Measurements from ENCODE around the gene HS2ST1. TPM values are rescaled to one million over a fixed set of nuclear protein-coding genes. Genes with fewer than 3 reads are reported as not detected.
"Not testable (repeated sequence)": the region's sequence is repeated elsewhere in the genome, so short reads cannot be mapped to it uniquely, and the experiment has no call there.

HS2ST1 gene
- total RNA-seq, 1 donor from 2014 or later, result 17.1 TPM

DNA sequence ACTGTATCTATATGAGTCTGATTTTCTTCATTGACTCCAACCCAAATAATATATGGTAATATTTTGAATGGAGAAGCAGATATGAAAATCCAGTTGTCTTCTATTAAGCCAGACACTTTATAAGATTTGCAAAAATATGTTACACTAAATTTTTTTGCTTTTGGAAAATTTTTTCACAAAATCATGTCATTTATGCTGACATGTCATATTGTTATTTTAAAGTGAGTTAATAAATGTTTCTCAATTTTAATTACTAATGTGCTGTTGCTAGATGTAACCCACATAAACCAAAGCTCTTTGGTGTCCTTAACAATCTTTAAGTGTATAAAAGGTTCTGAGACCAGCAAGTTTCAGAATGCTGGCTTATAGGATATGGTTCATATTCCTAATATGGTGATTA, 142.5 kb downstream of the HS2ST1 start:
- intact Hi-C loops (cut with micrococcal nuclease), result no loop called here

DNA sequence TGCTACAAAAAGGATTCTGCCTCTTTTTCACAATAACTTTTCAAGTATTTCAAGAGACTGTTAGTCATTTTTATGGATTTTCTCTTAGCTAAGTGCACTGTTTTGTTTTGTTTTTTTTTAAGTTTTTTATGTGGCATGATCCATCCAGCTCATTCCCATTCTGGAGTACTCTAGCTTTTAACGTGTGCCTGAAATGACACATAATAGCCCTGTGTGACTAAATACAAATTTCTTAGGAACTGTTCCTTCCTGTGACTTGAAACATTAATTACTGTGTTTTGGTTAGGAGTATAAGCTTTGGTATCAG, 143.9 kb downstream of the HS2ST1 start:
- intact Hi-C loops (cut with micrococcal nuclease), result no loop called here

DNA sequence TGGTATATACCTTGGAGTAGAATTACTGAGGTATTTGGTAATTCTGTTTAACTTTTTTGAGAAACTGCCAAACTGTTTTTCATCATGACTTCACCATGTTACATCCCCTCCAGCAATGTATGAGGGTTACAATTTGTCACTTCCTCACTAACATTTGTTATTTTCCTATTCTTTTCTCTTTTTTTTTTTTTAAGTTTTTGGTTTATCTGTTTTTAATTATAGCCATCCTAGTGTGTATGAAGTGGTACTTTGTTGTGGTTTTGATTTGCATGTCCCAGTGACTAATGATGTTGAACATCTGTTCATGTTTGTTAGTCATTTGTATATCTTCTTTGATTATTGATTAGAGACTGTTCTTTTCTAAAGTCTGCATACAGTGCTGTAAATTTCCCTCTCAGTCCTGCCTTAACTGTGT, 147.3 kb downstream of the HS2ST1 start:
- intact Hi-C loops (cut with micrococcal nuclease), result no loop called here

DNA sequence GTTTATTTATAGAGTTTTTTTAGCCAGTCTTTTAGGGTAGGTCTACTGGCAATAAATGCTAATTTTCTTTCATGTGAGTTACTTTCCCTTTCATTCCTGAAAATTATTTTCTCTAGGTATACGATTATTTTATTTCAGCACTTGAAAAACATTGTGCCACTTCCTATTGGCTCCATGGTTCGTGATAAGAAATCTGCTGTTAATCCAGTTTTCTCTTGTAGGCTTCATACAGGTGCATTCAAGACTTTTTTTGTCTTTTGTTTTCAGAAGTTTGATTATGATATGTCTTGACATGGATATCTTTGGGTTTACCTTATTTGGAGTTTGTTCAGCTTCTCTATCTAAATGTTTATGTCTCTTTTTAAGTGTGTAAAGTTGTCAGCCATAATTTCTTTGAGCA, 148.3 kb downstream of the HS2ST1 start:
- intact Hi-C loops (cut with micrococcal nuclease), result no loop called here

DNA sequence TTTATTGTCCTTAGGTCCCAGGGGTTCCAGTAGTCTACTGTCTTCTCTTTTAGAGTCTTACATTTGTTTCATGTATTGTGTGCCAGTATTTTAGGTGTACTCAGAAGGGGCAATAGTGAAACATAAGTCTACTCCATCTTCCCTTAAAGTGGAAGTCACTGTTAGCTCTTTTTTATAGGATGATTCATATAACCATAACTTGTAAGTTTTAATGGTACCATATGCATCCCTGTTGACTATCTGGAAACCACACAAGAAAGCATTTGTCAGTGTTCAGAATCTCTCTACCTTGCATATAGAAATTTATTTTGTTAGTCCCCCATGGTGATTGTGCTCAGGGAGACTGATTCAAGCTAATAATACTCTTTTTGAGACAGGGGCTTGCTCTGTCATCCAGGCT, 149.9 kb downstream of the HS2ST1 start:
- intact Hi-C loops (cut with micrococcal nuclease), result no loop called here

DNA sequence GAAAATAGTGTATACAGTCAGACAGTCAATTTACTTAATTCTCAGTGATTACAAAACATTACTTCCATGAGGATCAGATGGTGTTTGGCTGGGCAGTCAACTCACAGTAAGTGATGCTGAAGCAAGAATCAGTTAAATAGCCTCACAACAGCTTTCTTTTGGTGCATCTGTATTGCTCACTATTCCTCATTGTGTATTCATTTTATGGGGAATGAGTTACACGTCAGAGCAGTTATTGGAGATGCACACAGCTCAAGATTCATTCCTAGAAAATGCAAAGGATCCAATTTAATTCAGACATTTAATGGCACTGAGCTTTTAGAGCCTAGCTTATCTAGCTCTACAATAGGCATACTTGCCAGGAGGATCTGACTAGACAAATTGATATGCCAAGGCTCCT, 150.6 kb downstream of the HS2ST1 start:
- intact Hi-C loops (cut with micrococcal nuclease), result no loop called here

DNA sequence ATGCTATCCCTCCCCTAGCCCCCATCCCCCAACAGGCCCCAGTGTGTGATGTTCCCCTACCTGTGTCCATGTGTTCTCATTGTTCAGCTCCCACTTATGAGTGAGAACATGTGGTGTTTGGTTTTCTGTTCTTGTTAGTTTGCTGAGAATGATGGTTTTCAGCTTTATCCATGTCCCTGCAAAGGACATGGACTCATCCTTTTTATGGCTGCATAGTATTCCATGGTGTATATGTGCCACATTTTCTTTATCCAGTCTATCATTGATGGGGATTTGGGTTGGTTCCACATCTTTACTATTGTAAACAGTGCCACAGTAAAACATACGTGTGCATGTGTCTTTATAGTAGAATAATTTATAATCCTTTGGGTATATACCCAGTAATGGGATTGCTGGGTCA, 152.3 kb downstream of the HS2ST1 start:
- intact Hi-C loops (cut with micrococcal nuclease), result not testable (repeated sequence)

DNA sequence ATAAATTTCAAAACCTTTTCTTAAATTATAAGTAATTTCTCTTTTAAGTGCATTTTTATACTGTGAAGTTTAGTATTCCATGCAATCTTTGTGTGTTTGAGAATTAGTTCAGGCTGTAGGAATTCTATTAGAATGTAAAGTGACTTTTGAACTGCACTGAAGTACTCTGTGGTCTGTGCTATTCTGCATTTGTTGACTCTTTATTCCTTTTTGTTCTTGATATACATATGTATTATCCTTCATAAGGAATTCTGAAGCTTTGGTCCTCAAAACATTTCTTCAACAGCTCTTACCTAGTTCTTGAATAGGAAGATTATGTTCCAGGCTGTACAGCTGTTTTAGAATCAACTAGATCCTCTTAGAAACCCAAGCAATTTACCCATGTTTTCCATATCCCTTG, 158.0 kb downstream of the HS2ST1 start:
- intact Hi-C loops (cut with micrococcal nuclease), result no loop called here

DNA sequence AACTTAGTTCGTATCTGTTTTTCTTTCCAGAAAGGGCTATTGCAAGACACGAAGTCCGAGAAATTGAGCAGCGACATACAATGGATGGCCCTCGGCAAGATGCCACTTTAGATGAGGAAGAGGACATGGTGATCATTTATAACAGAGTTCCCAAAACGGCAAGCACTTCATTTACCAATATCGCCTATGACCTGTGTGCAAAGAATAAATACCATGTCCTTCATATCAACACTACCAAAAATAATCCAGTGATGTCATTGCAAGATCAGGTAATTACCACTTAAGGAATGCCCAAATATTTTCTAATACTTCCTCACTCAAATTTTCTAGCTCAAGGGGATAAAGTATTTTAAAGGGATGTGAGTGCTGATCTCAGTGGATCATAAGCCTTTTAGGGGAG, 158.5 kb downstream of the HS2ST1 start:
- intact Hi-C loops (cut with micrococcal nuclease), result no loop called here

DNA sequence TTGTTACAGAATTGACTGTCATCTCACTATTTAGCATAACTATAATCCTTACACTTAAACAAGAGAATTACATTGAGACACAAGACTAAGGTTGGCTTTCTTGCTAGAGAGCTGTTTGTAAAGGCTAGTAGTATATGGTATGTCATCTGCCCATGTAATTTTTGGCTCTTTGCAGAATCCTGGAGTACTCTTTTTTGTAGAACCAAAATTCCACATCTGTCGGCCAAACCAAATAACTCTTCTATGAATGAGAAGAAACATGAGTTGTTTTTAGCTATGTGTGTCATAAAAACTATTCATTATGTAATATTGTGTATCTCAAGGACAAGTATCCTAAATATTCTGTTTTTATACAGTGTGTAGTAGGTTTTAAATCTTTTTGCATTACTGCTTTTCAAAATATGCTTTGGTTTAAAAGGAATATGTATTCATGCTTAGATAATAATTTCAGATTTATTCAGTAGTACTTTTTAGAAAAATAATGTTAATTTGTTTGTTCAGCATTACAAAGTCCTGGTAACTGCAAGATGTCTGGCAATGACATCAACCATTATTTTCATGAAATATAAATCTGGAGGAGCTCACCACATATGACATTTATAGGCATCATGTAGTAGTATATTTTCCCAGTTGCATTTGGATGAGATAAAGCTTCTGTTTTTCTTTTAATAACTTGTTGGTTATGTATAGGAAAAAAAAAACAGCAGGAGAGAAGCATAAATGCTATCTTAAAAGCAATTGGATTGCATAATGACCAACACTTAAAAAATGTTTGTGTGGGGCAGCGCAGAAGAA, 159.8 kb downstream of the HS2ST1 start:
- intact Hi-C loops (cut with micrococcal nuclease), result no loop called here

DNA sequence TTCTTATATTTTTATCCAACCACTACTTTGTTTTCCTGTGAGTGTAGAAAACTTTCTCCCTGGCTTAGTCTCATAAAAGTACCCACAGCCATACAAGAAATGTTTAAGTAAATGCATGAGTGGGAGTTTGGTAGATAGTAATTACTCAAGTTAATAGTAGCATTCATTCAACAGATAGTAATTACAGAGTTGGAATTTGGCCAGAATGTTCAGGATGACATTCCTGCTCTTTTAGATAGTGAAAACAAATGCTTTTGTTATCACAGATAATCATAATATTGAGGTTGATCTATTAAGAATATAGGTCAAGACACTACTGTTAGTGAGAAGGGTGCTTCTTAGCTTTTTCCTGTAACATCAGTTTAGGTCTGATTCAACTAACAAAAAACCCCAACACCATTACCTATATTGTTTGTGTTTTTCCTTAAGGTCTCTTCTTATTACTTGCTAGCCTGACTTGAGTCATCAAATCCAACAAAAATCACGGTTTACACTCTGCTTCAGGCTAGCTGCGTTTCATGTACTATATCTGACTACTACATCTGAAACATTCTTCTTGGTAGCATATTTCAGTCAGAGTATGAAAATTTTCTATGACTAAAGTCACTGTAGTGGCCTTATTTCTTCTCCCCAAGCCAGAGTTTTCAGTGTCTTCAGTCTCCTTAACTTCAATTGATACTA, 163.7 kb downstream of the HS2ST1 start:
- intact Hi-C loops (cut with micrococcal nuclease), result no loop called here

DNA sequence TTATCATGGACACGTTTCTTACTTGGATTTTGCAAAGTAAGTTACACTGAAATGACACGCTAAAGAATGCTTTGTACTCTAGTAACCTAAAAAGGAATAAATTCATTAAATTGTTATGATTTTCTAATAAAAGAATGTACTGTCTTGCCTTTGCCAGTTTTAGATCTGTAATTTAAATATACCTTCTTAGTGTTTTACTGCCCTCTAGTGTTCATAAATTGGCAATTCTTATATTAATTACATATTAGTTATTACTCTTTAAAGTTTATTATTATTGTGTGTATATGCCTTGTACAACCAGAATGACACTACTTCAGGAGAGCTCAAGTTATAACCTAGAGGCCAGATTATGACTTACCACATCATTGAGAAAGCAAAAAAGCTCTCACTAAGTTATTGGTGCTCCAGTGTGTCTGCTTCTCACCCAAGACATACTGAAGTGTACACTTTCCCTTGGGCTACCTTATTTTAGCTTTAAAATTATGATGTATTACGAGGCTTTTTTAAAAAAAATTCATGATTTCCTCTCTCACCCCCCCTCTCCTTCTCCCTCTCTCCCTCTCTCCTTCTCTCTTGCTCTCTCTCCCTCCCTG, 169.9 kb downstream of the HS2ST1 start:
- intact Hi-C loops (cut with micrococcal nuclease), result loop anchor here (1.0 to 2.0 kb wide), 5 partner anchors 170 to 704 kb away; partner anchors contain the start of genes HS2ST1, SELENOF and SH3GLB1

DNA sequence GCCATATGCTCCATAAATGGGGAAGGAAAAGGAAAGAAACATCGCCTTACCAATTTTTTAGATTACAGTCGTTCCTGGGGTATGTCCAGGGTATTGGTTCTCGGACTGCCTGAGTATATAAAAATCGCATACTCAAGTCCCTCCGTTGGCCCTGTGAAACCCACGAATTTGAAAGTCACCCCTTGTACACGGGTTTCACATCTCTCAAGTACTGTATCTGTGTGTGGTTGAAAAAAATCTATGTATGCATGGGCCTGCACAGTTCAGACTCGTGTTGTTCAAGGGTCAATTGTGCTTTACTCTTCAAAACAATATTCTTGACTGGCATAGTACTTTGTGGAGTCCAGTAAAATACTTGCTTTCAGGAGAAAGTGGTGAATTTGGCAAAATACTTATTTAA, 171.7 kb downstream of the HS2ST1 start:
- intact Hi-C loops (cut with micrococcal nuclease), result no loop called here

DNA sequence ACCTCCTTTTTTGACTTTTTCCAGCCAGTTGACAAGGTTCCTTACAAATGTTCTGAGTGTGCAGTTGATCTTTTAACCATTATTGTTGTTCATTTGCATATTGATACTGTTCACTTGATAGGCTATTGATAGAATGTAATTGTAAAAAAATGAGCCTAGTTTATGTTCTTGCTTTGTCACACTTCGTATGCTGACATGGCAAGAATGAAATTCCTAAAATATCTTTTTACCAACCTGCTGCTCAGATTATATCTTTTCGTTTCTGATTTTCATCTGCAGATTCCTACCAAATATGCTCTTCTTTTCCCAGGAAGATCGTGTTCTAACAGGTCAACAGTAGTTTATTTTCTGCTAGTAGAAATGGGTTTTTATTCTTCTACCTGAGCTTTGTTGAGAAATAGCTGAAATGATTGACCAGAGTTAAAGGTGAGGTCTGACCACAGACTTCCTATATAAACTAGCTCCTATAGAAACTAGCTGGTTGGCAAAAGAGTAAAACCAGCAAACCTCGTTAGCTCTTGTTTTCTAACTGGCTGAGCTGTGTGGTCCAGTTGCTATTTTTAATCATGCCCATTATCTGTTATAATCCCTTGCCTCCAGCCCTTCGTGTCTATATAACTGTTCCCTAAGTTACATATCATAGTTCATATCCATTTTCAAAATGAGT, 174.8 kb downstream of the HS2ST1 start:
- intact Hi-C loops (cut with micrococcal nuclease), result no loop called here

DNA sequence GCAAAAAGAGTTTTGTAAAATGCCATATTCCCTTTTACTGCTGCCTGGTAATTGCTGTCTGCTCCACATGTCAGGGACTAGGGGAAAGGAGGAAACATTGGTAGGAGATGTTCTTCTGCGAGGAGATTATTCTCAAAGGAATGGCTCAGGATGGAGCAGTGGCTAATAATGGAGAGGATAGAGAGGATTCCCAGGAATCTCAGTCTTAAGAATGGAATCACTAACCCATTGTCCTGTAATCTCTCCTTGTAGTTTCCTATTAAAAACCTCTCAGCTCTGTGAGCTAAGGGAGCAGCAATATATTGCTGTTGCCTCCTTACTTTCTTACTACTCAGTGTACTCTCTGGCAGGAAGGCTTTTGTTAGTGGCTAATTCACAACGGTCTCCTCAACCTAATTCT, 175.4 kb downstream of the HS2ST1 start:
- intact Hi-C loops (cut with micrococcal nuclease), result no loop called here

DNA sequence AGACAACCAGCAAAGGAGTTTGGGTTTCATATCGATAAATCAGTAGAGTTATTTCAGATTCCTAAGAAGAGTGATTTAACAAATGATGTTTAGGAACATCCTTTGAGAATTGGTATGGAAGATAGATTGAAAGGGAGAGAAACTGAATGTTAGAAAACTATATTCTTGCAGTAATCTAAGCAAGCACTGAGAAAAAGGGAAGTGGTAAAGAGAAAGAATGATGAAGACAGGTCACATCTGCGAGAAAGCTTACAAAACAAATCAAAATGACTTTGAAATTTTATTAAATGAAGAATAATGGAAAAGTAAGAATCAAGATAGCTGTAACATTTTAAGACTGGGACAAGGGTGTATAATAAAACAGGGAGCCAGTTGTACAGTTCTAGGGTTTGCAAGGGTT, 177.0 kb downstream of the HS2ST1 start:
- intact Hi-C loops (cut with micrococcal nuclease), result no loop called here

DNA sequence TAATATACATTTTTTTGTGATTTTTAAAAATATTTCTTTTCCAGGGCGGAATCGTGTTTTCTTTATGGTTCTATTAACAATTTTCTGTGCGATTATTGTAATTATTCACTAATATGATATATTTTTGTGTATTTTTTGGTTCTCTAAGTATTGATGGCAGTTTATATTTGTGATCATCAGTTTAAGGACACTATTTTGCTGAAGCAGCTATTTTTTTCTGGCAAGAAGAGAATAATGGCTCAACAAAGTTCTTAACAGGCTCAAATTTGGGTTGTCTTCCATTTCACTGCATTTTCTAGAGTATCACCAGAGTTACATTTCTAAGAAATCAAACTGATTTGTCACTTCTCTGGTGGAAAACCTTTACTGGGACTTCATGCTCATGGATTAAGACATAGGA, 178.4 kb downstream of the HS2ST1 start:
- intact Hi-C loops (cut with micrococcal nuclease), result no loop called here

DNA sequence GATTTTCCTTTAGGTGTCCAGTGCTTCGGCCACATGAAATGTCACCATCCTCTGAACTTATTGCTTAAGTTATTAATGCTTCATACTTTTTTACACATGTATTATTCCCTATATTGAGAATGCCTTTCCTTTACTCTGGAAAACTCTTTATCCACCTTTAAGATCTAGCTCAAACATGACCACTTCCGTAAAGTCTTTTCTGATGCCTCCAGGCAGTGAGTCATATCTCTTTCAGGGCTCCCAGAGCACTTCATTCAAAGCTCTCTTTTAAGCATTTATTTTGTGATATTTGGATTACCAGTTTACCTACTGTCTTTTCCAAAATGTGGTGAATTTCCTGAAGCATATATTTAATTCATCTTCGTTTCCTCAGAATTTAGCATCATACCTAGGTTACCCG, 178.9 kb downstream of the HS2ST1 start:
- intact Hi-C loops (cut with micrococcal nuclease), result no loop called here

DNA sequence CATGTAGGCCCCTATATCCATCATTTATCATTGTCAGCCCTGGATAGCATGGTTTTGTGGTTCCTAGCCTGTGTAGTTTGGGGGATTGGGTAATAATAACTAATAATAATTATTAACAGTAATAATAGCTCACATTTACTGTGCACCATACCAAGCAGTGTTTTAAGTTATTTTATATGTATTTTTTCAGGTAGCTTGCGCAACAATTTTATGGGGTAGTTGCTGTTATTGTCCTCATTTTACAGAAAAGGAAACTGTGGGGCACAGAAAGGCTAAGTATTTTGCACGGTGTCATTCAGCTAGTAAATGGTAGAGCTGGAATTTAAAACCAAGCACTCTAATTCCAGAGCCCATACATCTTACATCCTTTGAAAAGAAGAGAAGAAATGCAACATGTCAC, 179.8 kb downstream of the HS2ST1 start:
- intact Hi-C loops (cut with micrococcal nuclease), result no loop called here

DNA sequence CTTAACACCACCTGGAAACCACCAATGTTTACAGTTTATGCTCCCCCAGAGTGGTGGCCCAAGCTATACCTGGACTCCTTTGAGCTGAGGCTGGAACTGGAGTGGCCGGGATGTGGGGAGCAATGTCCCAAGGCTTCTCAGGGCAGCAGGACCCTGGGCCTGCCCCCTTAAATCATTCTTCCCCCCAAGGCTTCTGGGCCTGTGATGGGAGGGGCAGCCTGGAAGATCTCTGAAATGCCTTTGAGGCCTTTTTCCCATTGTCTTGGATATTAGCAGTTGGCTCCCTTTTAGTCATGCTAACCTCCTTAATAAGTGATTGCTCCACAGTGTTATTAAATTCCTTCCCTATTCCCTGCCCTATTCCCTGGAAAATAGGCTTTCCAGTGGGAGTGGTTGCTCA, 185.8 kb downstream of the HS2ST1 start:
- intact Hi-C loops (cut with micrococcal nuclease), result no loop called here

DNA sequence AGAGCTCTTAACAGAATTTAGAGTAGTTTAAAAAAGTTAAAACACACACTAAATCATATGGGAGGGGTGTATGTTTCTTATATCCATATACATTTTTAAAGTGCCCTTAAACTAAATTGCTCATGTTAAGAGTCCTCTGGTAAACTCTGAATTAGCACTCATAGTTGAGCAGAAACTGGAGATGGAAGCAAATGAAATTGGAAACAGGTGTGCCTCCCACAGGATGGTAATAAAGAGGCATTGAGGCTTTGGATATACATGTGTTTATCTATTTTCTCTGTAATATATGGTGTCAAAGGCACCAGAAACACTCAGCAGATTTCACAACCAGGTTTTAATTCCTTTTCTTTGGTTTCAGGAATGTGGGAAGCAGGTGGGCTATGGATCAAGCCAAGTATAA, 188.6 kb downstream of the HS2ST1 start:
- intact Hi-C loops (cut with micrococcal nuclease), result no loop called here

DNA sequence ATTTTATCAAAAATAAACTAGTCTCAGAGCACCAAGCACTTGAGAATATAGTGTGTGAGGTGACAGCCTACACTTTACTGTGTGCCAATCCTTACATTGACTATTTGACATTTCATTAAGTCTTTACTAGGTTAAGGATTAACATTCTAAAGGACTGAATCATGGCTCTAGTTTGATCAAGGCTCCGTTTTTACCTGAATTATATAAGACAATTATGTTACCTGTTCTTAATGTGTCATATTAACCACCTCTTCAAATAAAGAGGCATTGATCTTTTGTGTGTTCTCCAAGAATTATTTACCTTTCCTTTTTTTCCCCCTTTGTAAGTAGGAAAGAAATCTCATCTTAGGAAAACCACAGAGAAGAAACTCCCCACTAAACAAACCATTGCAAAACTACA, 189.7 kb downstream of the HS2ST1 start:
- intact Hi-C loops (cut with micrococcal nuclease), result no loop called here

Data from T-helper 1 cell treated with Interleukin-12 subunit alpha and Interleukin-12 subunit beta and Interleukin-4 antibody, amounts not matched to agents 30 ng/mL and 1 ng/mL, for 36 hours (primary cell).